CD14-positive monocyte (primary cell): Measurements from ENCODE around the gene HTR3A. TPM values are rescaled to one million over a fixed set of nuclear protein-coding genes. Genes with fewer than 3 reads are reported as not detected.
"Not testable (repeated sequence)": the region's sequence is repeated elsewhere in the genome, so short reads cannot be mapped to it uniquely, and the experiment has no call there.

ENCODE experiments used
- DNase-seq, 3 donors: peaks; one replicate each; pipeline ENCODE4 v3.0.0-alpha.2; 2011 to 2022
- H2AFZ ChIP-seq: 2 replicates; pipeline ENCODE4 v1.6.0; 2012; ENCODE audit warnings: mild to moderate bottlenecking, low read depth, low read length, inconsistent platforms; ENCODE audit not compliant: insufficient read depth, poor library complexity, severe bottlenecking
- H3K27ac ChIP-seq, 2 donors: 1 replicate in 1 of 2; 2 replicates in 1 of 2; pipeline ENCODE4 v1.5.1; 2012 to 2013; ENCODE audit warnings: low read length in 2 of 2, control low read depth in 1 of 2, inconsistent platforms in 1 of 2, low read depth in 1 of 2, mild to moderate bottlenecking in 1 of 2
- H3K27me3 ChIP-seq, 2 donors: one replicate each; pipeline versions ENCODE4 v1.6.0 to v1.6.1; 2011 to 2013; ENCODE audit warnings: low read length in 2 of 2; ENCODE audit not compliant: control insufficient read depth in 2 of 2, insufficient read depth in 2 of 2
- H3K36me3 ChIP-seq, 2 donors: replicated peaks in 1 of 2; 1 replicate in 1 of 2; 2 replicates in 1 of 2; pipeline versions ENCODE4 v1.5.1 to v1.6.1; 2012 to 2013; ENCODE audit warnings: low read length in 2 of 2, control low read depth in 1 of 2, inconsistent platforms in 1 of 2, mild to moderate bottlenecking in 1 of 2; ENCODE audit not compliant: insufficient read depth in 2 of 2, control insufficient read depth in 1 of 2
- H3K4me1 ChIP-seq, 2 donors: 1 replicate in 1 of 2; 2 replicates in 1 of 2; pipeline versions ENCODE4 v1.5.1 to v1.6.1; 2012 to 2013; ENCODE audit warnings: low read length in 2 of 2, control low read depth in 1 of 2, inconsistent platforms in 1 of 2, mild to moderate bottlenecking in 1 of 2, moderate library complexity in 1 of 2; ENCODE audit not compliant: insufficient read depth in 2 of 2, control insufficient read depth in 1 of 2
- H3K4me2 ChIP-seq: replicated peaks from 2 replicates; pipeline ENCODE3; 2012; ENCODE audit warnings: low read length, moderate library complexity, mild to moderate bottlenecking; ENCODE audit not compliant: poor library complexity, severe bottlenecking; ENCODE audit errors: extremely low read depth
- H3K4me3 ChIP-seq, 3 experiments: fragments of 200-600 bp in 1 of 3; sonication (generic) in 1 of 3; replicated peaks in 1 of 3; 1 replicate in 2 of 3; 2 replicates in 1 of 3; pipeline ENCODE4 v1.5.1; 2011 to 2013; ENCODE audit warnings: low read length in 3 of 3, mild to moderate bottlenecking in 3 of 3, control low read depth in 2 of 3, low read depth in 2 of 3, inconsistent platforms in 1 of 3, moderate library complexity in 1 of 3
- H3K79me2 ChIP-seq: 2 replicates; pipeline ENCODE4 v1.6.0; 2012; ENCODE audit warnings: mild to moderate bottlenecking, control low read depth, inconsistent platforms, low read length, moderate library complexity; ENCODE audit not compliant: insufficient read depth
- H3K9ac ChIP-seq: 2 replicates; pipeline ENCODE4 v1.6.0; 2017; ENCODE audit warnings: low read length, mild to moderate bottlenecking; ENCODE audit not compliant: insufficient read depth, poor library complexity, severe bottlenecking
- H3K9me3 ChIP-seq, 2 donors: replicated peaks in 1 of 2; 1 replicate in 1 of 2; 2 replicates in 1 of 2; pipeline versions ENCODE4 v1.5.1 to v1.6.1; 2012 to 2013; ENCODE audit warnings: low read length in 2 of 2, control low read depth in 1 of 2; ENCODE audit not compliant: control insufficient read depth in 1 of 2, insufficient read depth in 1 of 2
- H4K20me1 ChIP-seq: 2 replicates; pipeline ENCODE4 v1.6.0; 2012; ENCODE audit warnings: mild to moderate bottlenecking, low read length, control low read depth, moderate library complexity; ENCODE audit not compliant: insufficient read depth
- H3K27ac Mint-ChIP-seq, 7 donors: one replicate each; pipeline ENCODE4 v1.8.0; 2020; ENCODE audit warnings: mild to moderate bottlenecking in 7 of 7, mixed read lengths in 7 of 7, moderate library complexity in 6 of 7, inconsistent platforms in 2 of 7
- H3K27me3 Mint-ChIP-seq, 3 donors: one replicate each; pipeline ENCODE4 v1.8.0; 2021 to 2022; ENCODE audit warnings: low read depth in 3 of 3, mild to moderate bottlenecking in 3 of 3, mixed read lengths in 3 of 3, moderate library complexity in 3 of 3, inconsistent platforms in 1 of 3
- H3K36me3 Mint-ChIP-seq, 2 donors: one replicate each; pipeline ENCODE4 v1.8.0; 2020; ENCODE audit warnings: mixed read lengths in 2 of 2, inconsistent platforms in 1 of 2, mild to moderate bottlenecking in 1 of 2
- H3K4me1 Mint-ChIP-seq: one replicate; pipeline ENCODE4 v1.8.0; 2020; ENCODE audit warnings: mild to moderate bottlenecking, mixed read lengths
- H3K4me3 Mint-ChIP-seq, 2 donors: one replicate each; pipeline ENCODE4 v1.8.0; 2020; ENCODE audit warnings: mild to moderate bottlenecking in 2 of 2, mixed read lengths in 2 of 2, moderate library complexity in 1 of 2
- H3K9me3 Mint-ChIP-seq, 7 donors: one replicate each; pipeline ENCODE4 v1.8.0; 2020 to 2022; ENCODE audit warnings: mixed read lengths in 7 of 7, mild to moderate bottlenecking in 6 of 7, moderate library complexity in 6 of 7, inconsistent platforms in 2 of 7
- CTCF ChIP-seq: fragments of 200-600 bp; IDR thresholded peaks from one replicate; pipeline ENCODE4 v1.8.0; 2022; ENCODE audit warnings: antibody characterized with exemption, mild to moderate bottlenecking
- WGBS: methylation state at CpG from one replicate; pipeline ENCODE4 v1.1.5; 2013; ENCODE audit warnings: missing lambda C conversion rate; ENCODE audit not compliant: insufficient coverage; 5-methylcytosine and 5-hydroxymethylcytosine counted together
- intact Hi-C, 2 donors: fragments of 100-400 bp; cut with micrococcal nuclease; formaldehyde crosslinking; loops; one replicate each; pipeline versions ENCODE4 v1.15.0 to v1.15.1; 2023
- polyA plus RNA-seq, 3 donors: library from polyadenylated mRNA; depleted of rRNA in 1 of 3; unstranded in 2 of 3; stranded (reverse) in 1 of 3; fragments of 300-500 nt in 2 of 3; fragments of >200 nt in 1 of 3; fragmentation: Illumina TruSeq in 2 of 3; gene quantifications; 1 replicate in 2 of 3; 2 replicates in 1 of 3; pipeline ENCODE4 v1.2.3, GENCODE V29; 2012 to 2021

HTR3A gene
- polyA plus RNA-seq, 3 donors: not detected

- WGBS: 50% methylated on average over 2 of the region's 3 CpGs
- Histone ChIP-seq H3K9me3 (no peaks in the 10 kb centered on the region), H3K79me2 (no peaks in the 10 kb centered on the region), H4K20me1 (no peaks in the 10 kb centered on the region), H3K4me3 (no peak overlapping the region), H2AFZ (no peak overlapping the region), H3K4me2 (no peak overlapping the region), H3K36me3 (no peaks in the 10 kb centered on the region), H3K9ac (no peak overlapping the region), H3K27ac (no peak overlapping the region), H3K4me1 (peaks cover 15 to 16% of the 10 kb centered on the region in 2 donors), H3K27me3 (no peaks in the 10 kb centered on the region)
- intact Hi-C loops: no loop called here
- no peak for DNase-seq
- Mint-ChIP-seq H3K9me3 (peaks cover 0 to 4% (median 0%) of the 10 kb centered on the region in 7 donors), H3K27me3 (peaks cover 2 to 11% (median 7%) of the 10 kb centered on the region in 3 donors), H3K4me3 (no peak overlapping the region), H3K4me1 (peaks cover 13% of the 10 kb centered on the region), H3K27ac (no peak overlapping the region), H3K36me3 (peaks cover 0 to 2% of the 10 kb centered on the region in 2 donors)
- no peak for TF ChIP-seq CTCF
These were observed 37.0 kb upstream of the HTR3A start for GRCh38 chr11:113937918-113938317.

GRCh38 chr11:113942256-113942655, 32.7 kb upstream of the HTR3A start:
- no peak overlapping the region for H3K9ac ChIP-seq
- H3K27ac Mint-ChIP-seq: peak overlapping the region in 4 of 7 donors; percentile 32 to 62 (median 54)
- peaks cover 26% of the 10 kb centered on the region for H3K4me1 Mint-ChIP-seq
- H3K79me2 ChIP-seq: no peaks in the 10 kb centered on the region
- peak overlapping the region; percentile 21 to 60 for H3K27ac ChIP-seq
- peak overlapping the region in 1 of 3 experiments; percentile 48 for H3K4me3 ChIP-seq
- H3K36me3 ChIP-seq: no peaks in the 10 kb centered on the region
- intact Hi-C loops: no loop called here
- H3K9me3 ChIP-seq: no peaks in the 10 kb centered on the region
- DNase-seq: peak in 1 of 3 donors; percentile 32
- H3K36me3 Mint-ChIP-seq: peaks cover 0 to 2% of the 10 kb centered on the region in 2 donors
- no peak for TF ChIP-seq CTCF
- peaks cover 20 to 23% of the 10 kb centered on the region in 2 donors for H3K4me1 ChIP-seq
- H2AFZ ChIP-seq: peak overlapping the region; percentile 61
- H3K9me3 Mint-ChIP-seq: peaks cover 0 to 4% (median 0%) of the 10 kb centered on the region in 7 donors
- peak overlapping the region; percentile 68 to 78 for H3K4me3 Mint-ChIP-seq
- WGBS: no CpG with 5 or more reads among the region's 8 CpGs
- H4K20me1 ChIP-seq: no peaks in the 10 kb centered on the region
- peaks cover 0 to 3% (median 0%) of the 10 kb centered on the region in 3 donors for H3K27me3 Mint-ChIP-seq
- H3K4me2 ChIP-seq: peak overlapping the region; percentile 37
- H3K27me3 ChIP-seq: no peaks in the 10 kb centered on the region

GRCh38 chr11:113946162-113946561, 28.7 kb upstream of the HTR3A start:
- peaks cover 30 to 33% of the 10 kb centered on the region in 2 donors for H3K4me1 ChIP-seq
- intact Hi-C loops, H3K9me3 ChIP-seq, H3K79me2 ChIP-seq, DNase-seq, H3K27me3 Mint-ChIP-seq, H3K27ac ChIP-seq, H3K36me3 ChIP-seq, H3K27me3 ChIP-seq, H3K9me3 Mint-ChIP-seq, H3K4me3 ChIP-seq, H3K4me3 Mint-ChIP-seq, H3K9ac ChIP-seq, H2AFZ ChIP-seq, H3K36me3 Mint-ChIP-seq, H4K20me1 ChIP-seq, H3K4me2 ChIP-seq: not testable (repeated sequence)
- Mint-ChIP-seq H3K4me1 (peaks cover 37% of the 10 kb centered on the region), H3K27ac (peak overlapping the region in 1 of 7 donors; percentile 38)
- WGBS: no CpG with 5 or more reads among the region's 2 CpGs
